GM21576 (cell line): ENCODE measurements around the gene FST.

Experiments used
- ATAC-seq: cut with Tn5 transposase; IDR thresholded peaks from one replicate; pipeline ENCODE4 v1.9.1; 2021; ENCODE audit warnings: mild to moderate bottlenecking, moderate library complexity; ENCODE audit not compliant: unreplicated experiment

FST gene

GRCh38 chr5:53473633-53474032, 6.8 kb upstream of the FST start:
- no peak for ATAC-seq

- ATAC-seq: no peak
Measured at GRCh38 chr5:53475320-53475719, 5.1 kb upstream of the FST start.

- no peak for ATAC-seq
Measured at GRCh38 chr5:53476019-53476418, 4.4 kb upstream of the FST start.

GRCh38 chr5:53476531-53477480, 3.6 kb upstream of the FST start:
- no peak for ATAC-seq

DNA sequence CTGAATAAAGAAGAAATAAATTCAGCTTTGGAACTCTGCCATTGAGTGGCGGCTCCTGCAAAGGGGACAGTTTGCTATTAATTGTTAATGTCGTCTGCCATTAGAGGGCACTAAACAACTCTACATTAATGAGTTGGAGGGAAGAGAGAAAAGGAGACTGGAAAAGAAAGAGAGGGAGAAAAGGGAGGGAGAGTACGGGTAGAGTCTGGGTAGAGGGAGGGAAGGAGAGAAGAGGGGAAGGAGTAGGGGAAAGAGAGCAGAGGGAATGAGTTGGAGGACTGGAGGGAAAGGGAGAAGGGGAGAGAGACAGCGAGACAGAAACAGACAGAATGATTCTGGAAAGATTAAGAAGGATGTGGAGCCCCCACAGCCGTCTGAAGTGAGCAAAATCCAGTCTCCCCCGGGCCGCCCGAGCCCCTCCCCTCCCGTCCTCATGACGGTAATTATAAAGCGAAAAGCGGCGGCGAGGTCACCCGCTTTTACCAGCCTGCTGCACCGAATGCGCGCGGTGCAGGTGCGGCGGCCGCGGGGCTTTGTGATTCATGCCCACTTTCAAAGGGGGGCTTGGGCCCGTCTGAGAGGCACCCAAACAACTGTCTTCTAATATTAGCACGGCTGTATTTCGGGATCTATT, 1.9 kb upstream of the FST start:
- no peak for ATAC-seq

GRCh38 chr5:53479045-53479589, 1.3 kb upstream of the FST start:
- ATAC-seq: no peak

GRCh38 chr5:53479590-53480415, 626 bp upstream of the FST start:
- no peak for ATAC-seq

GRCh38 chr5:53481159-53481886, 894 bp downstream of the FST start:
- ATAC-seq: no peak

GRCh38 chr5:53481887-53482716, 1.7 kb downstream of the FST start:
- peak; percentile 50 for ATAC-seq

DNA sequence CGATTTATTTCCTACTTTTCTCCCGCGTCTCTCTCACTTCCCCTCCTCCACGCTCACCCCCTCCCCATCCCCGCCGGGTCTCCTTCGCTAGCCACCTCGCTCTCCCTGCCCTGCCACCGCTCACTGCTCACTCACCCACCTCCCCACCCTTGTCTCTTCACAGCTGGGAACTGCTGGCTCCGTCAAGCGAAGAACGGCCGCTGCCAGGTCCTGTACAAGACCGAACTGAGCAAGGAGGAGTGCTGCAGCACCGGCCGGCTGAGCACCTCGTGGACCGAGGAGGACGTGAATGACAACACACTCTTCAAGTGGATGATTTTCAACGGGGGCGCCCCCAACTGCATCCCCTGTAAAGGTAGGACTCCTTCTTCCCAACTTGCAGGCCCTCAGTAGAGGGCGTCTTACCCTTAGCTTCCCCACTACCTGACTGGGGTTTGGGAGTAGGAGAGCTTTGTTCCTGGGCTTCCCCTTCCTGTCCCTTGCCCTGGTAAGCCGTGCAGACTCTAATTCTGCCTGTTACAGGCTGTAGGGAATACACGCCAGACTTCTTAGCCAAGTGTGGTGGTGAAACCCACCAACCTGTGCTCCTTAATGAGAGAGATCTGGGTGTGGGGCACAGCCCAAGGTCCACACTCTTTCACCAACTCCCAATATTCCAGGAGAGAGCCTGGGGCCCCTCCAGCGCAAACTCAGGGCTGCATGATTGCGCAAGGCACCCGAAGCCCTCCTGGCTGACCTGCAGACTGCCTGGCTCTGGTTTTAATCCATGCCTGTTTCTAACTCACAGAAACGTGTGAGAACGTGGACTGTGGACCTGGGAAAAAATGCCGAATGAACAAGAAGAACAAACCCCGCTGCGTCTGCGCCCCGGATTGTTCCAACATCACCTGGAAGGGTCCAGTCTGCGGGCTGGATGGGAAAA, 2.5 kb downstream of the FST start:
- ATAC-seq: peak; percentile 18

DNA sequence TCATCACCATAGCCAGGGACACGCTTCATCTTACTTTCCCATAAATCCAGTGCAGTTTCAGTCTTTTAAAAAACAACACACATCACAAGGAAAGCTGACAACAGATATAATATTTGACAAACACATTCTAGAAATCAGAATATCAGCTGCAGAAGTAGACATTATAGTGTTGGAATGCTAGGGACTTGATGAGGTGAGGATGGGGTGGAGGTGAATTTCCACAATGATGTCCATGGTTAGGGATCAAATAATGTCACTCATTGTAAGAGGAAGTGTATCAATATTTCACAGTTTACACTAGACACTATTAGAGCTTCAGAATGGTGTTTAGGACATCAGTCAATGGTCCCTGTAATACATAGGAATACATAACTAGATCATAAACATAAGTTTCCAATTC, 7.0 kb downstream of the FST start:
- ATAC-seq: no peak

- ATAC-seq: no peak
Measured at GRCh38 chr5:53488195-53488722, 7.8 kb downstream of the FST start.

GRCh38 chr5:53490747-53491146, 10.3 kb downstream of the FST start:
- no peak for ATAC-seq

- ATAC-seq: no peak
Measured at GRCh38 chr5:53501054-53501453, 20.6 kb downstream of the FST start.

- no peak for ATAC-seq
Measured at GRCh38 chr5:53503562-53504218, 23.3 kb downstream of the FST start.

- ATAC-seq: no peak
Measured at GRCh38 chr5:53507013-53507412, 26.6 kb downstream of the FST start.

DNA sequence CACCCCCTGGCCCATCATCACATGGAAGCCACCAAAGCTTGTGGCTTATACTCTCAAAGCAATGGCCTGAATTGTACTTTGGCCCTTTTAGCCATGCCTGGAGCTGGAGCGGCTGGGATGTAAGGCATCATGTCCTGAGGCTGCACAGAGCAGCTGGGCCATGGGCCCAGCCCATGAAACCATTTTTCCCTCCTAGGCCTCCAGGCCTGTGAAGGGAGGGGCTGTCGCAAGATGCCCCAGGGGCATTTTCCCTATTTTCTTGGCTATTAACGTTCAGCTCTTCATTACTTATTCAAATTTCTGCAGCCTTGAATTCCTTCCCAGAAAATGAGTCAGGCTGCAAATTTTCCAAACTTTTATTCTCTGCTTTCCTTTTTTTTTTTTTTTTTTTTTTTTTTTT, 27.7 kb downstream of the FST start:
- ATAC-seq: no peak

GRCh38 chr5:53512539-53512938, 32.1 kb downstream of the FST start:
- no peak for ATAC-seq
